ENCODE measurements around the gene PDHX. TPM values are rescaled to one million over a fixed set of nuclear protein-coding genes. Genes with fewer than 3 reads are reported as not detected.

PDHX gene
- total and polyA plus RNA-seq, 2 of the 4 experiments (the other 2 are of a cell fraction): 19.8 to 26.7 TPM

DNA sequence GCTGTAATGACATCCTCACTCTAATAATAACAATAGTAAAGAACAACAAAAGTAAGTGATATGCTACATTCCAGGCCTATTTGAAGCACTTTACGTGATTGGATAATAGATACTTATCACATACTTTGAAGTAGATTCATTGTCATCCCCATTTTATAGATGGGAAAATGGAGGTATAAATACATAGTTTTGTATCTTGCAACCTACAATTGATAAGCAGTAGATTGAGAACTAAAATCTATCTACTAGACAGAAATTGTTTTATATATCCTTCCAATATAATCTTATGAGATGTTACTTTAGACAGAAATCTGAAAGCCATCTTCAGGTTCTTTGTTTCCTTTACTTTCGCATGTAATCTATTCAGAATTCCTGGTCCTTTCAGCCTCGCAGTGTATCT, 118.0 kb downstream of the PDHX start:
- Histone ChIP-seq H3K18ac (ENCODE audit: low read depth, low read length) (no peak overlapping the region), H3K9me1 (ENCODE audit: insufficient read depth, low read length) (peaks cover 15% of the 10 kb centered on the region), H3K4me3 (ENCODE audit: insufficient read depth, low read depth, low read length) (no peak overlapping the region), H4K8ac (ENCODE audit: low read depth in 2 of 2, low read length in 2 of 2) (no peak overlapping the region), H4K20me1 (ENCODE audit: insufficient read depth, low read length) (no peaks in the 10 kb centered on the region), H3K56ac (ENCODE audit: extremely low read depth, insufficient read depth, low read length) (no peak overlapping the region), H3K27ac (ENCODE audit: insufficient read depth, low read length) (no peak overlapping the region), H3K23ac (ENCODE audit: low read depth, low read length) (no peak overlapping the region), H2AK5ac (ENCODE audit: low read depth, low read length) (peak overlapping the region; percentile 43; the same call in 1 of the 2 replicates), H3K4ac (ENCODE audit: low read depth, low read length) (peak overlapping the region; percentile 10; the same call in 1 of the 2 replicates), H2AK9ac (replicated peaks; ENCODE audit: low read depth, low read length, poor library complexity) (no peak overlapping the region), H3K4me2 (ENCODE audit: low read depth, low read length) (no peak overlapping the region), H3K9me3 (ENCODE audit: control insufficient read depth, insufficient read depth, low read length) (no peaks in the 10 kb centered on the region), H2BK15ac (ENCODE audit: low read depth, low read length) (peak overlapping the region; percentile 15; the same call in 1 of the 3 replicates), H3K79me1 (ENCODE audit: low read depth in 1 of 2, low read length in 2 of 2) (peaks cover 6 to 22% of the 10 kb centered on the region in 2 experiments), H3K9ac (ENCODE audit: low read depth, low read length) (no peak overlapping the region), H3K27me3 (ENCODE audit: control insufficient read depth, insufficient read depth, low read length) (no peaks in the 10 kb centered on the region), H2BK5ac (ENCODE audit: low read depth, low read length, poor library complexity, severe bottlenecking) (no peak overlapping the region), H3K14ac (replicated peaks; ENCODE audit: low read depth, low read length) (no peak overlapping the region), H4K91ac (ENCODE audit: insufficient read depth, low read depth, low read length) (no peak overlapping the region), H3K36me3 (ENCODE audit: control insufficient read depth, insufficient read depth, low read length) (no peaks in the 10 kb centered on the region), H2BK120ac (ENCODE audit: low read depth, low read length) (peak overlapping the region; percentile 16; the same call in 1 of the 2 replicates), H4K5ac (ENCODE audit: low read depth, low read length) (no peak overlapping the region), H2AFZ (replicated peaks; ENCODE audit: low read length, poor library complexity) (no peak overlapping the region), H3K4me1 (ENCODE audit: control insufficient read depth, insufficient read depth, low read length) (peaks cover 13% of the 10 kb centered on the region), H2BK20ac (ENCODE audit: low read depth, low read length) (no peak overlapping the region; the same call in 1 of the 2 replicates)
- no peak for ATAC-seq (ENCODE audit: low read depth)
- ChIA-PET CTCF (no interaction called here), POLR2A (ENCODE audit: unreplicated experiment) (no interaction called here)
- DNase-seq: no peak
- dilution Hi-C loops (cut with HindIII; ENCODE audit: low sequenced_read_pairs, unreplicated experiment) (no loop called here), in situ Hi-C loops (cut with MboI; ENCODE audit: low sequenced_read_pairs) (no loop called here), intact Hi-C loops (cut with micrococcal nuclease) (no loop called here)
- no peak for TF ChIP-seq RFX5 (IDR thresholded peaks at IDR 0.05; ENCODE audit: low read depth, low read length)
- TF ChIP-seq, protein P1, sequence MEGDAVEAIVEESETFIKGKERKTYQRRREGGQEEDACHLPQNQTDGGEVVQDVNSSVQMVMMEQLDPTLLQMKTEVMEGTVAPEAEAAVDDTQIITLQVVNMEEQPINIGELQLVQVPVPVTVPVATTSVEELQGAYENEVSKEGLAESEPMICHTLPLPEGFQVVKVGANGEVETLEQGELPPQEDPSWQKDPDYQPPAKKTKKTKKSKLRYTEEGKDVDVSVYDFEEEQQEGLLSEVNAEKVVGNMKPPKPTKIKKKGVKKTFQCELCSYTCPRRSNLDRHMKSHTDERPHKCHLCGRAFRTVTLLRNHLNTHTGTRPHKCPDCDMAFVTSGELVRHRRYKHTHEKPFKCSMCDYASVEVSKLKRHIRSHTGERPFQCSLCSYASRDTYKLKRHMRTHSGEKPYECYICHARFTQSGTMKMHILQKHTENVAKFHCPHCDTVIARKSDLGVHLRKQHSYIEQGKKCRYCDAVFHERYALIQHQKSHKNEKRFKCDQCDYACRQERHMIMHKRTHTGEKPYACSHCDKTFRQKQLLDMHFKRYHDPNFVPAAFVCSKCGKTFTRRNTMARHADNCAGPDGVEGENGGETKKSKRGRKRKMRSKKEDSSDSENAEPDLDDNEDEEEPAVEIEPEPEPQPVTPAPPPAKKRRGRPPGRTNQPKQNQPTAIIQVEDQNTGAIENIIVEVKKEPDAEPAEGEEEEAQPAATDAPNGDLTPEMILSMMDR (conservative IDR thresholded peaks at IDR 0.05; ENCODE audit: low read depth, low read length): no peak
- no peak for TF ChIP-seq NFE2L2 (IDR thresholded peaks at IDR 0.05; ENCODE audit: low read depth, low read length)
- TF ChIP-seq BHLHE40 (IDR thresholded peaks at IDR 0.05; ENCODE audit: low read depth, low read length): no peak
- TF ChIP-seq MAZ (IDR thresholded peaks at IDR 0.05; ENCODE audit: borderline replicate concordance, low read depth, low read length): no peak
- no peak for TF ChIP-seq MAFK (IDR thresholded peaks at IDR 0.05; ENCODE audit: low read depth, low read length)
- no peak for TF ChIP-seq RCOR1 (IDR thresholded peaks at IDR 0.05; ENCODE audit: insufficient replicate concordance, low read length)
- no peak for TF ChIP-seq CHD1 (IDR thresholded peaks at IDR 0.05; ENCODE audit: low read depth, low read length)
- TF ChIP-seq POLR2A (IDR thresholded peaks at IDR 0.05; ENCODE audit: low read depth, low read length): no peak
- TF ChIP-seq, protein P2, sequence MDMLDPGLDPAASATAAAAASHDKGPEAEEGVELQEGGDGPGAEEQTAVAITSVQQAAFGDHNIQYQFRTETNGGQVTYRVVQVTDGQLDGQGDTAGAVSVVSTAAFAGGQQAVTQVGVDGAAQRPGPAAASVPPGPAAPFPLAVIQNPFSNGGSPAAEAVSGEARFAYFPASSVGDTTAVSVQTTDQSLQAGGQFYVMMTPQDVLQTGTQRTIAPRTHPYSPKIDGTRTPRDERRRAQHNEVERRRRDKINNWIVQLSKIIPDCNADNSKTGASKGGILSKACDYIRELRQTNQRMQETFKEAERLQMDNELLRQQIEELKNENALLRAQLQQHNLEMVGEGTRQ (IDR thresholded peaks at IDR 0.05; ENCODE audit: low read depth, low read length): no peak
- no peak for TF ChIP-seq RAD21 (IDR thresholded peaks at IDR 0.05; ENCODE audit: low read length)
- no peak for TF ChIP-seq CEBPB (IDR thresholded peaks at IDR 0.05; ENCODE audit: low read depth, low read length)
- TF ChIP-seq SMC3 (IDR thresholded peaks at IDR 0.05; ENCODE audit: low read depth, low read length): no peak
- 100% methylated on average over 2 of the region's 3 CpGs; no CpG with 5 or more reads in 1 of the 2 experiments for WGBS, 2 experiments (ENCODE audit: extremely low coverage in 2 of 2, insufficient read length in 1 of 2)
- BruUV-seq (replicated peaks): no TSS peak
